K562 (cell line): ENCODE results near the gene NDUFAF4. TPM values are rescaled to one million over a fixed set of nuclear protein-coding genes. Genes with fewer than 3 reads are reported as not detected.

Experiments
- ATAC-seq: fragments of 200-7000 bp; cut with Tn5 transposase; 3 replicates; pipeline ENCODE4 v1.9.1; 2020; ENCODE audit warnings: moderate library complexity
- BruUV-seq: library from RNA; stranded (reverse); fragments of 400-500 nt; replicated peaks from 2 replicates; lab custom pipeline; 2021; lab: Mats Ljungman, UMichigan
- CTCF ChIA-PET: fragments of 300-600 bp; formaldehyde crosslinking; extraction: SDS; loops from one replicate; lab custom pipeline; 2021; ENCODE audit warnings: low intra/inter-chr PET ratio; lab: Yijun Ruan, JAX
- POLR2A ChIA-PET: fragments of 300-600, 350-650 bp; sonication (Branson Sonifier 250); formaldehyde crosslinking; extraction: SDS; loops from one replicate; lab custom pipeline; 2021; ENCODE audit warnings: antibody characterized with exemption, inconsistent platforms; lab: Yijun Ruan, JAX
- DNase-seq, 4 experiments: peaks; one replicate each; pipeline versions ENCODE4 v3.0.0 to v3.0.0-alpha.2; 2011 to 2018; ENCODE audit warnings: low spot score in 3 of 4, mixed read lengths in 3 of 4; ENCODE audit errors: extremely low read depth in 1 of 4
- FAIRE-seq: peaks from 2 replicates; lab custom pipeline; 2011; peaks lifted over from hg19 to GRCh38; lab: Jason Lieb, UNC
- H2AFZ ChIP-seq: 2 replicates; pipeline ENCODE4 v1.6.0; 2011; ENCODE audit warnings: low read depth, low read length, control low read depth, inconsistent platforms
- H3K27ac ChIP-seq: fragments of 200-600 bp; 3 replicates; pipeline ENCODE4 v1.8.0; 2011; ENCODE audit warnings: low read depth, mild to moderate bottlenecking, control low read depth, inconsistent platforms, low read length, moderate library complexity, mixed read lengths; ENCODE audit errors: extremely low read depth
- H3K27me3 ChIP-seq, 2 experiments: fragments of 300-600 bp in 1 of 2; 2 replicates in 1 of 2; 3 replicates in 1 of 2; pipeline versions ENCODE4 v1.6.0 to v1.8.0; 2011; ENCODE audit warnings: inconsistent platforms in 2 of 2, low read length in 2 of 2, mild to moderate bottlenecking in 1 of 2, mixed read lengths in 1 of 2, moderate library complexity in 1 of 2; ENCODE audit not compliant: control insufficient read depth in 2 of 2, insufficient read depth in 2 of 2
- H3K36me3 ChIP-seq: fragments of 300-600 bp; 3 replicates; pipeline ENCODE4 v1.8.0; 2011; ENCODE audit warnings: mild to moderate bottlenecking, low read length, inconsistent platforms; ENCODE audit not compliant: control insufficient read depth, insufficient read depth
- H3K4me1 ChIP-seq, 2 experiments: fragments of 200-600 bp in 1 of 2; replicated peaks in 1 of 2; 2 replicates in 1 of 2; 3 replicates in 1 of 2; pipeline versions ENCODE4 v1.5.1 to v1.8.0; 2011; ENCODE audit warnings: inconsistent platforms in 2 of 2, low read length in 2 of 2, mild to moderate bottlenecking in 1 of 2, mixed read lengths in 1 of 2, moderate library complexity in 1 of 2; ENCODE audit not compliant: control insufficient read depth in 2 of 2, insufficient read depth in 2 of 2
- H3K4me2 ChIP-seq: 2 replicates; pipeline ENCODE4 v1.6.1; 2011; ENCODE audit warnings: low read length, control low read depth, inconsistent platforms, mixed read lengths; ENCODE audit not compliant: insufficient read depth
- H3K4me3 ChIP-seq: fragments of 200-600 bp; sonication (generic), shearing (Covaris generic); 2 replicates; pipeline ENCODE4 v1.5.1; 2016; ENCODE audit warnings: control low read depth, inconsistent platforms
- H3K79me2 ChIP-seq: fragments of 200-600 bp; 3 replicates; pipeline ENCODE4 v1.8.0; 2011; ENCODE audit warnings: low read length, inconsistent platforms; ENCODE audit not compliant: control insufficient read depth, insufficient read depth
- H3K9ac ChIP-seq, 2 experiments: 2 replicates each; pipeline versions ENCODE4 v1.6.0 to v1.6.1; 2011; ENCODE audit warnings: low read depth in 2 of 2, low read length in 2 of 2, control low read depth in 1 of 2, inconsistent platforms in 1 of 2, mild to moderate bottlenecking in 1 of 2, mixed read lengths in 1 of 2; ENCODE audit not compliant: insufficient read depth in 1 of 2
- H3K9me1 ChIP-seq: one replicate; pipeline ENCODE4 v1.6.0; 2011; ENCODE audit warnings: inconsistent platforms, mild to moderate bottlenecking, low read length, moderate library complexity; ENCODE audit not compliant: control insufficient read depth, insufficient read depth
- H3K9me3 ChIP-seq: replicated peaks from 2 replicates; pipeline ENCODE4 v1.5.1; 2011; ENCODE audit warnings: low read depth, low read length, inconsistent platforms; ENCODE audit not compliant: control insufficient read depth, insufficient read depth
- H4K20me1 ChIP-seq: replicated peaks from 2 replicates; pipeline ENCODE4 v1.6.1; 2011; ENCODE audit warnings: low read length, inconsistent platforms, mixed read lengths; ENCODE audit not compliant: control insufficient read depth, insufficient read depth
- CBFA2T3 ChIP-seq: fragments of 450-650 bp; IDR thresholded peaks from 2 replicates; pipeline ENCODE4 v1.6.1; 2017
- CBX2 ChIP-seq: fragments of 200-600 bp; sonication (generic); IDR thresholded peaks from one replicate; pipeline ENCODE4 v1.6.1; 2012; ENCODE audit warnings: mild to moderate bottlenecking, low read length, inconsistent platforms; ENCODE audit not compliant: insufficient read depth, poor library complexity, severe bottlenecking
- EP300 ChIP-seq: IDR thresholded peaks from 2 replicates; pipeline ENCODE4 v1.6.1; 2012; ENCODE audit warnings: low read length, improper control_type of control experiment
- PTBP1 ChIP-seq: fragments of 200-400 bp; formaldehyde crosslinking; IDR thresholded peaks from 2 replicates; pipeline ENCODE4 v1.6.1; 2017; ENCODE audit warnings: low read depth, low read length
- SRSF7 ChIP-seq: fragments of 200-400 bp; formaldehyde crosslinking; optimal IDR thresholded peaks from 2 replicates; pipeline ENCODE3; 2017; ENCODE audit warnings: mild to moderate bottlenecking, low read depth, low read length
- U2AF2 ChIP-seq: fragments of 200-400 bp; formaldehyde crosslinking; optimal IDR thresholded peaks from 2 replicates; pipeline ENCODE3; 2017; ENCODE audit warnings: low read depth, mild to moderate bottlenecking, low read length
- ZSCAN29 ChIP-seq: fragments of 450-650 bp; IDR thresholded peaks from 2 replicates; pipeline ENCODE4 v1.6.1; 2017
- WGBS: fragments of 100-300 bp; shearing (Covaris generic); methylation state at CpG from one replicate; pipeline ENCODE4 v1.1.6; 2016; ENCODE audit warnings: low coverage, mixed read lengths; ENCODE audit not compliant: insufficient coverage; ENCODE audit errors: missing lambda C conversion rate; 5-methylcytosine and 5-hydroxymethylcytosine counted together
- in situ Hi-C: fragments of 300-500 bp; cut with MboI; formaldehyde crosslinking; loops from 4 replicates; pipeline ENCODE4 v1.15.0; 2018; ENCODE audit warnings: inconsistent platforms, mixed read lengths
- intact Hi-C: fragments of 100-400 bp; cut with micrococcal nuclease; formaldehyde crosslinking; loops from 2 replicates; pipeline ENCODE4 v1.14.2; 2022
- polyA plus RNA-seq, 8 experiments: library from polyadenylated mRNA; depleted of rRNA in 4 of 8; stranded (reverse) in 5 of 8; unstranded in 3 of 8; fragments of >200 nt; fragmentation: Nextera tagmentation in 2 of 8; fragmentation: Illumina TruSeq in 1 of 8; extraction: Ambion mirVana in 2 of 8; extraction: Trizol in 1 of 8; gene quantifications; 2 replicates each; pipeline versions ENCODE4 v1.2.1 to v1.2.3, GENCODE V29; 2011 to 2014; ENCODE audit warnings: inconsistent platforms in 1 of 8, missing spikeins in 1 of 8
- total RNA-seq, 7 experiments: library from RNA; depleted of rRNA in 6 of 7; stranded (reverse); fragments of >200 nt in 6 of 7; fragmentation: Illumina TruSeq in 2 of 7; extraction: Trizol in 2 of 7; gene quantifications; 2 replicates each; pipeline versions ENCODE4 v1.2.1 to v1.2.3, GENCODE V29; 2011 to 2021; ENCODE audit warnings: low replicate concordance in 1 of 7
- TF ChIP-seq, protein P1 (sequence below): fragments of 450-650 bp; IDR thresholded peaks from 2 replicates; pipeline ENCODE4 v1.6.1; 2016; ENCODE audit warnings: antibody characterized with exemption
- TF ChIP-seq, protein P2 (sequence below): fragments of 250-450 bp; sonication (Bioruptor Pico); IDR thresholded peaks from 2 replicates; pipeline ENCODE4 v1.8.0; 2022; ENCODE audit warnings: moderate library complexity, mild to moderate bottlenecking, inconsistent platforms

The NDUFAF4 gene
- total and polyA plus RNA-seq, 9 of the 15 experiments (the other 6 are each of a cell fraction or from before 2014, with no cell fraction given): 45.0 to 418 (median 136) TPM

DNA sequence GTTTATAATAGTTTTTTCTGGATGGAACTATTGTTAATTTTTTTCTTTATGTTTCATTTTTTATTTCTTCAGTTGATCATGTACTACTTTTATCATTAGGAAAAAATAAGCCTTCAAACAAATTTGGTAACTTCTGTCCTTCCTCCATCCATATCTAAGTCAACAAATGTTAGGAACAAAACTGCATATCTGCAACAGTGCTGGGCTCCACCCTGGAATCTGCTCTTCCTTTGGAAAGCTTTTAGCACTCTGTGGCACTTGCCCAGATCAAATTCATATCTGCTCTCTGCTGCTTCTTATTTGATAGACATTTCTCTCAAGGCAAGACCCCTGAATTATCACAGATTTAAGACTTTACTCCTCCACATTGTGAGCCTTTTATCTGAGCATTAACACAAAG is 36.1 kb downstream of the NDUFAF4 start (continued):
- TF ChIP-seq, protein P1, sequence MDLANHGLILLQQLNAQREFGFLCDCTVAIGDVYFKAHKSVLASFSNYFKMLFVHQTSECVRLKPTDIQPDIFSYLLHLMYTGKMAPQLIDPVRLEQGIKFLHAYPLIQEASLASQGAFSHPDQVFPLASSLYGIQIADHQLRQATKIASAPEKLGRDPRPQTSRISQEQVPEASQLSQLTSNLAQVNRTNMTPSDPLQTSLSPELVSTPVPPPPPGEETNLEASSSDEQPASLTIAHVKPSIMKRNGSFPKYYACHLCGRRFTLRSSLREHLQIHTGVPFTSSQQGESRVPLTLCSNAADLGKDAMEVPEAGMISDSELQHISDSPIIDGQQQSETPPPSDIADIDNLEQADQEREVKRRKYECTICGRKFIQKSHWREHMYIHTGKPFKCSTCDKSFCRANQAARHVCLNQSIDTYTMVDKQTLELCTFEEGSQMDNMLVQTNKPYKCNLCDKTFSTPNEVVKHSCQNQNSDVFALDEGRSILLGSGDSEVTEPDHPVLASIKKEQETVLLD: no peak
- no peak for TF ChIP-seq EP300
- TF ChIP-seq U2AF2: no peak

DNA sequence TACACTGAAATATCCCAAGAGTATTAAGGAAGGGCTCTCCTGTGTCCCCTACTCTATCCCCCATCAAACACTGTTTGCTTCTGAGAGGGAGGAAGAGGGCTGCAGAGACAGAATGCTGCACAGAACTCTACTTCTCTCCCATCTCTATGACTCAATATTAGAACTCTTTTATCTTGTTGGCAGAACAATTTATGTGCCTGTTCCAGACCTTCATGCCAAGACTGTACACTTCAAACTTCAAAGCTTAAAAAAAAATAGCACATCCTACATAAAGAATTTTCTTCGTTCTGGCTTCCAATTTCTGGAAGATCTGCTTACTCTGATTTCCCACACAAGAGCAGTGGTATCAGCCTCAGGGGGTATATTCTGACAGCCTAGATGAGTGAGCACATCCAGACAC is 40.8 kb downstream of the NDUFAF4 start:
- Histone ChIP-seq H2AFZ (no peak overlapping the region), H3K9ac (no peak overlapping the region), H3K4me2 (no peak overlapping the region), H3K9me1 (no peaks in the 10 kb centered on the region), H3K4me3 (no peak overlapping the region), H3K79me2 (no peaks in the 10 kb centered on the region), H3K36me3 (no peaks in the 10 kb centered on the region), H3K27ac (no peak overlapping the region), H3K9me3 (no peaks in the 10 kb centered on the region), H3K27me3 (0 out of 5 replicates have a peak, but pooled peaks cover 2 to 4% of the 10 kb centered on the region in 2 experiments), H4K20me1 (no peaks in the 10 kb centered on the region), H3K4me1 (no peaks in the 10 kb centered on the region)
- ChIA-PET POLR2A (no interaction called here), CTCF (no interaction called here)
- DNase-seq (no peak), FAIRE-seq (no peak), ATAC-seq (no peak)
- in situ Hi-C loops (no loop called here), intact Hi-C loops (no loop called here)
- no TSS peak for BruUV-seq
- WGBS: 7% methylated on average over 1 of the region's 1 CpG
- TF ChIP-seq SRSF7 (no peak), PTBP1 (no peak), CBFA2T3 (no peak), CBX2 (no peak), ZSCAN29 (no peak)
- TF ChIP-seq, protein P2, sequence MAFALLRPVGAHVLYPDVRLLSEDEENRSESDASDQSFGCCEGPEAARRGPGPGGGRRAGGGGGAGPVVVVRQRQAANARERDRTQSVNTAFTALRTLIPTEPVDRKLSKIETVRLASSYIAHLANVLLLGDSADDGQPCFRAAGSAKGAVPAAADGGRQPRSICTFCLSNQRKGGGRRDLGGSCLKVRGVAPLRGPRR: no peak
